SK-N-SH treated with all-trans-retinoic acid at 6 μM for 48 hours (cell line): ENCODE results near the gene CMC1.

ENCODE experiments used
- ATAC-seq: fragments of 200-7000 bp; cut with Tn5 transposase; 3 replicates; pipeline ENCODE4 v1.9.1; 2020; ENCODE audit warnings: mild to moderate bottlenecking, moderate library complexity
- ARNTL ChIP-seq: fragments of 450-650 bp; formaldehyde crosslinking; IDR thresholded peaks from 2 replicates; pipeline ENCODE4 v1.5.0; 2020; ENCODE audit warnings: low read depth, mild to moderate bottlenecking, moderate library complexity, borderline replicate concordance
- BACH2 ChIP-seq: fragments of 250-450 bp; sonication (Bioruptor Pico); IDR thresholded peaks from 2 replicates; pipeline ENCODE4 v1.9.0; 2021; ENCODE audit warnings: mild to moderate bottlenecking, borderline replicate concordance
- CREB5 ChIP-seq: fragments of 250-450 bp; sonication (Bioruptor Pico); IDR thresholded peaks from 2 replicates; pipeline ENCODE4 v1.5.1; 2020; ENCODE audit warnings: low read depth, mild to moderate bottlenecking, moderate library complexity
- CSDC2 ChIP-seq: fragments of 250-450 bp; sonication (Bioruptor Pico); IDR thresholded peaks from 2 replicates; pipeline ENCODE4 v1.5.0; 2020; ENCODE audit warnings: mild to moderate bottlenecking, moderate library complexity
- ESRRG ChIP-seq: fragments of 250-450 bp; sonication (Bioruptor Pico); IDR thresholded peaks from 2 replicates; pipeline ENCODE4 v1.6.1; 2021; ENCODE audit warnings: mild to moderate bottlenecking
- PATZ1 ChIP-seq: fragments of 250-450 bp; sonication (Bioruptor Pico); IDR thresholded peaks from 2 replicates; pipeline ENCODE4 v1.8.0; 2020; ENCODE audit warnings: mild to moderate bottlenecking, moderate library complexity, borderline replicate concordance
- PPARA ChIP-seq: fragments of 250-450 bp; sonication (Bioruptor Pico); IDR thresholded peaks from 2 replicates; pipeline ENCODE4 v1.5.0; 2020; ENCODE audit warnings: mild to moderate bottlenecking, borderline replicate concordance
- SNAI2 ChIP-seq: fragments of 250-450 bp; sonication (Bioruptor Pico); IDR thresholded peaks from 2 replicates; pipeline ENCODE4 v1.5.0; 2020; ENCODE audit warnings: mild to moderate bottlenecking, moderate library complexity
- TCF4 ChIP-seq: fragments of 250-450 bp; sonication (Bioruptor Pico); IDR thresholded peaks from 2 replicates; pipeline ENCODE4 v1.8.0; 2021; ENCODE audit warnings: mild to moderate bottlenecking, moderate library complexity, borderline replicate concordance
- TOX ChIP-seq: fragments of 250-450 bp; sonication (Bioruptor Pico); IDR thresholded peaks from 2 replicates; pipeline ENCODE4 v1.8.0; 2021; ENCODE audit warnings: mild to moderate bottlenecking, moderate library complexity, borderline replicate concordance
- ZC3H10 ChIP-seq: fragments of 250-450 bp; sonication (Bioruptor Pico); IDR thresholded peaks from 2 replicates; pipeline ENCODE4 v1.5.1; 2021; ENCODE audit warnings: mild to moderate bottlenecking, moderate library complexity
- ZFP3 ChIP-seq: fragments of 250-450 bp; sonication (Bioruptor Pico); IDR thresholded peaks from 2 replicates; pipeline ENCODE4 v1.5.0; 2020; ENCODE audit warnings: mild to moderate bottlenecking, moderate library complexity
- ZFP30 ChIP-seq: fragments of 450-650 bp; formaldehyde crosslinking; IDR thresholded peaks from 2 replicates; pipeline ENCODE4 v1.5.0; 2022; ENCODE audit warnings: mild to moderate bottlenecking, moderate library complexity
- ZNF565 ChIP-seq: fragments of 450-650 bp; formaldehyde crosslinking; conservative IDR thresholded peaks from 2 replicates; pipeline ENCODE4 v1.5.0; 2020; ENCODE audit warnings: low read depth, mild to moderate bottlenecking, moderate library complexity
- ZNF8 ChIP-seq: fragments of 450-650 bp; formaldehyde crosslinking; IDR thresholded peaks from 2 replicates; pipeline ENCODE4 v1.5.0; 2020; ENCODE audit warnings: mild to moderate bottlenecking, moderate library complexity
- TF ChIP-seq, protein P1 (sequence below): fragments of 250-450 bp; sonication (Bioruptor Pico); IDR thresholded peaks from 2 replicates; pipeline ENCODE4 v1.5.1; 2021; ENCODE audit warnings: mild to moderate bottlenecking, moderate library complexity
- TF ChIP-seq, protein P2 (sequence below): fragments of 250-450 bp; sonication (Bioruptor Pico); IDR thresholded peaks from 2 replicates; pipeline ENCODE4 v1.5.0; 2020; ENCODE audit warnings: mild to moderate bottlenecking, moderate library complexity

Gene CMC1

DNA sequence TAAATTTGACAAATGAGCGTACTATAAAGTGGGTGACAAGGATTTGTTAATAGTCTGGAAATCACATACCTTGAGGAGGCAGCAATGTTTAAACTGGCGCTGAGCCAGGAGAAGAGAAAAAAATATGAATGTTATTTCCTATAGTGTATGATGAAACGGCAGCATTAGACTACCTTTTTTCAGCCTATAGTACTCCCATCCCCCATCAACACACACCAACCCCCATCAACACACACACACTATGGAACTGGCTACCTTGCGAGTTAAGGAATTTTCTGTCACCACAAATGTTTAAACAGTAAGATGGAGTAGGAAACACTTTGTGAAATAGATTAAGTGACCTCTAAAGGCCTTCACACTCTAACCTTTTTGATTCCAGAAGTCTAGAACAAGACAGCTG lies 60.3 kb downstream of the CMC1 start:
- TF ChIP-seq, protein P1, sequence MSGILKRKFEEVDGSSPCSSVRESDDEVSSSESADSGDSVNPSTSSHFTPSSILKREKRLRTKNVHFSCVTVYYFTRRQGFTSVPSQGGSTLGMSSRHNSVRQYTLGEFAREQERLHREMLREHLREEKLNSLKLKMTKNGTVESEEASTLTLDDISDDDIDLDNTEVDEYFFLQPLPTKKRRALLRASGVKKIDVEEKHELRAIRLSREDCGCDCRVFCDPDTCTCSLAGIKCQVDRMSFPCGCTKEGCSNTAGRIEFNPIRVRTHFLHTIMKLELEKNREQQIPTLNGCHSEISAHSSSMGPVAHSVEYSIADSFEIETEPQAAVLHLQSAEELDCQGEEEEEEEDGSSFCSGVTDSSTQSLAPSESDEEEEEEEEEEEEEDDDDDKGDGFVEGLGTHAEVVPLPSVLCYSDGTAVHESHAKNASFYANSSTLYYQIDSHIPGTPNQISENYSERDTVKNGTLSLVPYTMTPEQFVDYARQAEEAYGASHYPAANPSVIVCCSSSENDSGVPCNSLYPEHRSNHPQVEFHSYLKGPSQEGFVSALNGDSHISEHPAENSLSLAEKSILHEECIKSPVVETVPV: no peak
- TF ChIP-seq ZNF565: no peak

DNA sequence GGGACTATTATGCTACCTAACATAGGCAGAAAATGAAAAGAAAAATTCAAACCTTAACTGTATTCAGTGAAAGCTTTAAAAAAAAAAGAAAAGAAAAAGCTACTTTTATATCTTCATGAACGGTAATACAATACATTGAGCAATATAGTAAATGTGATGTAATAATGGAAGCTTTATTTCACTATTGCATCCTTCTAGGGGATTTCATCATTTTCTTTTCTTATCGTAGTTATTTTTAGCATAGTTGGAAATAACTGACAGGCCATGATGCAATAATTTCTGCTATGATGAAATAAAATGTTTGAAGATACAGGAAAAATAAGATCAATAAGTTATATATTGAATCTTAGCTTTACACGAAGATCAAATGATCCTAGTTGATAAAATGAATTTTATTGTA lies 66.8 kb downstream of the CMC1 start:
- no peak for TF ChIP-seq BACH2
- no peak for TF ChIP-seq PPARA (CRISPR knock-in tag)
- TF ChIP-seq PATZ1 (CRISPR knock-in tag): no peak
- TF ChIP-seq SNAI2 (CRISPR knock-in tag): no peak
- TF ChIP-seq ZFP3 (CRISPR knock-in tag): no peak
- no peak for TF ChIP-seq CSDC2 (CRISPR knock-in tag)
- no peak for TF ChIP-seq TCF4
- TF ChIP-seq ZNF8 (CRISPR knock-in tag): no peak
- no peak for ATAC-seq

More for the DNA sequence above, 60.3 kb downstream of the CMC1 start:
- ATAC-seq: no peak

- ATAC-seq: no peak
These were observed 74.3 kb downstream of the CMC1 start for GRCh38 chr3:28315711-28316110.

GRCh38 chr3:28316226-28316625 lies 74.8 kb downstream of the CMC1 start:
- no peak for ATAC-seq
- TF ChIP-seq ZFP30: no peak
- TF ChIP-seq CREB5 (CRISPR knock-in tag): no peak
- TF ChIP-seq ZC3H10: no peak
- TF ChIP-seq PPARA (CRISPR knock-in tag): no peak
- TF ChIP-seq TCF4: no peak
- TF ChIP-seq, protein P2, sequence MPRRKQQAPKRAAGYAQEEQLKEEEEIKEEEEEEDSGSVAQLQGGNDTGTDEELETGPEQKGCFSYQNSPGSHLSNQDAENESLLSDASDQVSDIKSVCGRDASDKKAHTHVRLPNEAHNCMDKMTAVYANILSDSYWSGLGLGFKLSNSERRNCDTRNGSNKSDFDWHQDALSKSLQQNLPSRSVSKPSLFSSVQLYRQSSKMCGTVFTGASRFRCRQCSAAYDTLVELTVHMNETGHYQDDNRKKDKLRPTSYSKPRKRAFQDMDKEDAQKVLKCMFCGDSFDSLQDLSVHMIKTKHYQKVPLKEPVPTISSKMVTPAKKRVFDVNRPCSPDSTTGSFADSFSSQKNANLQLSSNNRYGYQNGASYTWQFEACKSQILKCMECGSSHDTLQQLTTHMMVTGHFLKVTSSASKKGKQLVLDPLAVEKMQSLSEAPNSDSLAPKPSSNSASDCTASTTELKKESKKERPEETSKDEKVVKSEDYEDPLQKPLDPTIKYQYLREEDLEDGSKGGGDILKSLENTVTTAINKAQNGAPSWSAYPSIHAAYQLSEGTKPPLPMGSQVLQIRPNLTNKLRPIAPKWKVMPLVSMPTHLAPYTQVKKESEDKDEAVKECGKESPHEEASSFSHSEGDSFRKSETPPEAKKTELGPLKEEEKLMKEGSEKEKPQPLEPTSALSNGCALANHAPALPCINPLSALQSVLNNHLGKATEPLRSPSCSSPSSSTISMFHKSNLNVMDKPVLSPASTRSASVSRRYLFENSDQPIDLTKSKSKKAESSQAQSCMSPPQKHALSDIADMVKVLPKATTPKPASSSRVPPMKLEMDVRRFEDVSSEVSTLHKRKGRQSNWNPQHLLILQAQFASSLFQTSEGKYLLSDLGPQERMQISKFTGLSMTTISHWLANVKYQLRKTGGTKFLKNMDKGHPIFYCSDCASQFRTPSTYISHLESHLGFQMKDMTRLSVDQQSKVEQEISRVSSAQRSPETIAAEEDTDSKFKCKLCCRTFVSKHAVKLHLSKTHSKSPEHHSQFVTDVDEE (CRISPR knock-in tag): no peak

More at GRCh38 chr3:28315711-28316110, 74.3 kb downstream of the CMC1 start:
- TF ChIP-seq ZC3H10: no peak
- TF ChIP-seq, protein P1: no peak
- TF ChIP-seq PATZ1 (CRISPR knock-in tag): no peak
- TF ChIP-seq, protein P2 (CRISPR knock-in tag): no peak
- TF ChIP-seq ARNTL (CRISPR knock-in tag): no peak
- no peak for TF ChIP-seq ESRRG (CRISPR knock-in tag)
- no peak for TF ChIP-seq ZNF8 (CRISPR knock-in tag)
- TF ChIP-seq TOX (CRISPR knock-in tag): no peak
